Small intestine (tissue), 7 donors: ENCODE data around the gene TNRC6B. TPM values are rescaled to one million over a fixed set of nuclear protein-coding genes. Genes with fewer than 3 reads are reported as not detected.
"Not testable (repeated sequence)": the region's sequence is repeated elsewhere in the genome, so short reads cannot be mapped to it uniquely, and the experiment has no call there.

Experiments
- DNase-seq, 2 donors: peaks; one replicate each; pipeline versions ENCODE4 v3.0.0 to v3.0.0-alpha.2; 2013
- FAIRE-seq: peaks from 2 replicates; lab custom pipeline; 2012; peaks lifted over from hg19 to GRCh38; lab: Jason Lieb, UNC
- H3K27ac ChIP-seq, 3 donors: one replicate each; pipeline ENCODE4 v1.5.1; 2013; ENCODE audit warnings: low read length in 2 of 3, mild to moderate bottlenecking in 2 of 3, control low read depth in 1 of 3, inconsistent platforms in 1 of 3, low read depth in 1 of 3, moderate library complexity in 1 of 3
- H3K27me3 ChIP-seq, 3 donors: one replicate each; pipeline ENCODE4 v1.6.1; 2013; ENCODE audit warnings: low read length in 3 of 3, inconsistent platforms in 1 of 3; ENCODE audit not compliant: control insufficient read depth in 3 of 3, insufficient read depth in 3 of 3
- H3K36me3 ChIP-seq, 3 donors: one replicate each; pipeline ENCODE4 v1.6.1; 2013; ENCODE audit warnings: low read length in 3 of 3, inconsistent platforms in 1 of 3, low read depth in 1 of 3, mild to moderate bottlenecking in 1 of 3, moderate library complexity in 1 of 3; ENCODE audit not compliant: control insufficient read depth in 3 of 3, insufficient read depth in 2 of 3
- H3K4me1 ChIP-seq, 3 donors: one replicate each; pipeline ENCODE4 v1.6.1; 2013; ENCODE audit warnings: low read length in 2 of 3, inconsistent platforms in 1 of 3, low read depth in 1 of 3, mild to moderate bottlenecking in 1 of 3, moderate library complexity in 1 of 3; ENCODE audit not compliant: control insufficient read depth in 3 of 3, insufficient read depth in 2 of 3
- H3K4me3 ChIP-seq, 3 donors: one replicate each; pipeline ENCODE4 v1.5.1; 2013; ENCODE audit warnings: low read length in 3 of 3, control low read depth in 1 of 3, inconsistent platforms in 1 of 3, low read depth in 1 of 3, mild to moderate bottlenecking in 1 of 3, moderate library complexity in 1 of 3
- H3K9me3 ChIP-seq, 2 donors: one replicate each; pipeline ENCODE4 v1.6.1; 2013; ENCODE audit warnings: low read depth in 1 of 2, low read length in 1 of 2; ENCODE audit not compliant: control insufficient read depth in 2 of 2, insufficient read depth in 1 of 2
- WGBS, 3 donors: extraction: QIAGEN DNeasy Blood & Tissue Kit; methylation state at CpG; one replicate each; pipeline ENCODE4 v1.1.7; 2013; 5-methylcytosine and 5-hydroxymethylcytosine counted together
- polyA plus RNA-seq, 4 donors: library from polyadenylated mRNA; stranded (reverse) in 3 of 4; unstranded in 1 of 4; fragments of 200-250 nt in 3 of 4; fragments of 120-200 nt in 1 of 4; gene quantifications; one replicate each; pipeline versions ENCODE4 v1.2.1 to v1.2.3, GENCODE V29; 2013
- donor health status: healthy with polysubstance abuse.
- donor health status: control.
- donor health status: control.
- donor health status: Bipolar disorder and iron deficiency.
- donor health status: healthy.

The TNRC6B gene
- polyA plus RNA-seq, 4 donors: 2.2 to 9.6 (median 5.9) TPM

- no peaks in the 10 kb centered on the region for H3K9me3 ChIP-seq
- DNase-seq: no peak
- H3K27ac ChIP-seq: no peak overlapping the region
- FAIRE-seq: peak; percentile 10
- H3K4me1 ChIP-seq: peaks cover 0 to 3% (median 0%) of the 10 kb centered on the region in 3 donors
- no peaks in the 10 kb centered on the region for H3K27me3 ChIP-seq
- peaks cover 0 to 4% (median 0%) of the 10 kb centered on the region in 3 donors for H3K36me3 ChIP-seq
- 95 to 97% (median 95%) methylated on average over 4 of the region's 4 CpGs for WGBS, 3 donors
- H3K4me3 ChIP-seq: no peak overlapping the region
Measured at GRCh38 chr22:40153705-40154104, 24.0 kb upstream of the TNRC6B start.

GRCh38 chr22:40156001-40156516, 21.7 kb upstream of the TNRC6B start:
- WGBS, 3 donors: 15 to 42% (median 26%) methylated on average over 7 of the region's 7 CpGs
- Histone ChIP-seq H3K36me3 (peaks cover 0 to 6% (median 0%) of the 10 kb centered on the region in 3 donors), H3K27me3 (no peaks in the 10 kb centered on the region), H3K4me1 (peaks cover 0 to 3% (median 0%) of the 10 kb centered on the region in 3 donors), H3K27ac (peak overlapping the region; percentile 41 to 64 (median 46)), H3K4me3 (no peak overlapping the region), H3K9me3 (peaks cover 0 to 2% of the 10 kb centered on the region in 2 donors)
- FAIRE-seq: no peak
- DNase-seq: peak; percentile 74 to 85

- H3K4me1 ChIP-seq, H3K36me3 ChIP-seq, FAIRE-seq, H3K9me3 ChIP-seq, H3K27me3 ChIP-seq, H3K4me3 ChIP-seq, DNase-seq: not testable (repeated sequence)
- peak overlapping the region in 1 of 3 donors; percentile 67 for H3K27ac ChIP-seq
- WGBS, 3 donors: 81 to 87% (median 86%) methylated on average over 6 of the region's 6 CpGs
Measured at GRCh38 chr22:40156682-40157081, 21.0 kb upstream of the TNRC6B start.

GRCh38 chr22:40157330-40157945, 20.3 kb upstream of the TNRC6B start:
- peaks cover 0 to 2% of the 10 kb centered on the region in 2 donors for H3K9me3 ChIP-seq
- no peak overlapping the region for H3K27ac ChIP-seq
- DNase-seq (peak in 1 of 2 donors; percentile 39), FAIRE-seq (no peak)
- 37 to 54% (median 41%) methylated on average over 4 of the region's 4 CpGs for WGBS, 3 donors
- H3K36me3 ChIP-seq: peaks cover 0 to 6% (median 0%) of the 10 kb centered on the region in 3 donors
- peaks cover 0 to 3% (median 0%) of the 10 kb centered on the region in 3 donors for H3K4me1 ChIP-seq
- H3K27me3 ChIP-seq: no peaks in the 10 kb centered on the region
- H3K4me3 ChIP-seq: no peak overlapping the region

DNA sequence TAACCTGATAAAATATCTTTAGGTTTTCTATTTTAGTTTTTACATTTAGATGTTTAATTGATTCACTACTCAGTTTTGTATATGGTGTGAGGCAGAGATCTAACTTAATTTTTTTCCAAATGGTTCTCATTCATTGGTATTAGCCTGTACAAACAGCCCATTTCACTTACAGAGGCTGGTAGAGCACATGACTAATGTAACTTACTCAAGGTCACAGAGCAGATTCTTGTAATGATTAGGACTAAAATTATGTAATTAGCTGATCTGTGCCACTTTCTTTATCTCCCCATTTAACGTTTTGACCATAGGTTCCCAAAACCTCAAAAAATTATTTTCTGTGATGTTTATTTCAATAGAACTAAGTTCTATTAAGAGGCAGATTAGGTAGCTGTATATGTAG, 16.5 kb upstream of the TNRC6B start:
- H3K4me3 ChIP-seq: no peak overlapping the region
- H3K9me3 ChIP-seq: peaks cover 0 to 2% of the 10 kb centered on the region in 2 donors
- H3K36me3 ChIP-seq: peaks cover 0 to 13% (median 0%) of the 10 kb centered on the region in 3 donors
- DNase-seq: peak in 1 of 2 donors; percentile 41
- H3K27ac ChIP-seq: no peak overlapping the region
- 10 to 53% (median 17%) methylated on average over 1 of the region's 1 CpG for WGBS, 3 donors
- no peak for FAIRE-seq
- H3K27me3 ChIP-seq: no peaks in the 10 kb centered on the region
- H3K4me1 ChIP-seq: no peaks in the 10 kb centered on the region

DNA sequence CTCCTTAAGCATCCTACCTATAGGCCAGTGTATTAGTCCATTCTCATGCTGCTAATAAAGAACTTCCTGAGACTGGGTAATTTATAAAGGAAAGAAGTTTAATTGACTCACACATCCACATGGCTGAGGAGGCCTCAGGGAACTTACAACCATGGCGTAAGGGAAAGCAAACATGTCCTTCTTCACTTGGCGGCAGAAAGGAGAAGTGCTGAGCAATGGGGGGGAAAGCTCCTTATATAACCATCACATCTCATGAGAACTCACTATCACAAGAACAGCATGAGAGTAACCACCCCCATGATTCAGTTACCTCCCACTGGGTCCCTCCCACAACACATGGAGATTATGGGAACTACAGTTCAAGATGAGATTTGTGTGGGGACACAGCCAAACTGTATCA, 12.2 kb upstream of the TNRC6B start:
- H3K4me3 ChIP-seq, FAIRE-seq, H3K9me3 ChIP-seq, H3K27ac ChIP-seq, H3K4me1 ChIP-seq, DNase-seq, H3K27me3 ChIP-seq: not testable (repeated sequence)
- peaks cover 0 to 14% (median 0%) of the 10 kb centered on the region in 3 donors for H3K36me3 ChIP-seq
- 97 to 100% (median 99%) methylated on average over 2 of the region's 2 CpGs for WGBS, 3 donors

DNA sequence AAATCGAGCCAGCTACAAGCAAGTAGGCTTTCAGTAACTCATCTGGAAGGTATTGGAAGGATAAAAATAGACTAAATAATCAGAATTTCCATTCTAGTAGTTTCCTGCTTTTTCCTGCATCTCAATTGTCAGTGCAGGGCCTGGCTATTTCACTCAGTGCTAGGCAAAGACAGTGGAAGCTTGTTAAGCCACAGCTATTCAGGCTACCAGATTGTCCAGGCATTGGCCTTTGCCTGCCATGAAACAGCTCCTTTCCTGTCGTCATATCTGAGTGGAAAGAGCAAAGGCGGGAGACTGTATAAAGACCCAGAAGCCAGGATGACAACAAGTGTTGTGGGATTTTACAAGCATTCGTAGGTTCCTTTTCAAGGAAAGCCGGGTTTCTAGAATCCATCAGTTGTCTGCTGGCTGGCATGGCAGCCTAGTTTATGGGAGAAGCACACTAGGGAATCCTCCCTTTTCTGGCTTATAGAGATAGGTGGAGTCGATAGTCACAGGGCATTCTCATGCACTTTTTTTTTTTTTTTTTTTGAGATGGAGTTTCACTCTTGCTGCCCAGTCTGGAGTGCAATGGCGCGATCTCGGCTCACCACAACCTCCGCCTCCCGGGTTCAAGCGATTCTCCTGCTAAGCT, 2.0 kb upstream of the TNRC6B start:
- FAIRE-seq (no peak), DNase-seq (no peak)
- no peaks in the 10 kb centered on the region for H3K9me3 ChIP-seq
- H3K36me3 ChIP-seq: no peaks in the 10 kb centered on the region
- 89 to 90% (median 89%) methylated on average over 12 of the region's 12 CpGs for WGBS, 3 donors
- no peak overlapping the region for H3K27ac ChIP-seq
- H3K4me1 ChIP-seq: peaks cover 2 to 16% (median 8%) of the 10 kb centered on the region in 3 donors
- no peaks in the 10 kb centered on the region for H3K27me3 ChIP-seq
- H3K4me3 ChIP-seq: no peak overlapping the region

GRCh38 chr22:40176921-40177737, 596 bp upstream of the TNRC6B start:
- no peak for FAIRE-seq
- WGBS, 3 donors: 16 to 33% (median 21%) methylated on average over 14 of the region's 14 CpGs
- no peaks in the 10 kb centered on the region for H3K27me3 ChIP-seq
- peak overlapping the region; percentile 38 to 72 (median 55) for H3K27ac ChIP-seq
- H3K4me3 ChIP-seq: peak overlapping the region in 2 of 3 donors; percentile 46 to 68
- H3K36me3 ChIP-seq: no peaks in the 10 kb centered on the region
- no peaks in the 10 kb centered on the region for H3K9me3 ChIP-seq
- peak; percentile 45 to 55 for DNase-seq
- peaks cover 2 to 28% (median 15%) of the 10 kb centered on the region in 3 donors for H3K4me1 ChIP-seq
